ENCODE measurements around the gene PRPS2.

GRCh38 chrX:12741416-12741815 is 49.8 kb upstream of the PRPS2 start:
- TF ChIP-seq, protein P1, sequence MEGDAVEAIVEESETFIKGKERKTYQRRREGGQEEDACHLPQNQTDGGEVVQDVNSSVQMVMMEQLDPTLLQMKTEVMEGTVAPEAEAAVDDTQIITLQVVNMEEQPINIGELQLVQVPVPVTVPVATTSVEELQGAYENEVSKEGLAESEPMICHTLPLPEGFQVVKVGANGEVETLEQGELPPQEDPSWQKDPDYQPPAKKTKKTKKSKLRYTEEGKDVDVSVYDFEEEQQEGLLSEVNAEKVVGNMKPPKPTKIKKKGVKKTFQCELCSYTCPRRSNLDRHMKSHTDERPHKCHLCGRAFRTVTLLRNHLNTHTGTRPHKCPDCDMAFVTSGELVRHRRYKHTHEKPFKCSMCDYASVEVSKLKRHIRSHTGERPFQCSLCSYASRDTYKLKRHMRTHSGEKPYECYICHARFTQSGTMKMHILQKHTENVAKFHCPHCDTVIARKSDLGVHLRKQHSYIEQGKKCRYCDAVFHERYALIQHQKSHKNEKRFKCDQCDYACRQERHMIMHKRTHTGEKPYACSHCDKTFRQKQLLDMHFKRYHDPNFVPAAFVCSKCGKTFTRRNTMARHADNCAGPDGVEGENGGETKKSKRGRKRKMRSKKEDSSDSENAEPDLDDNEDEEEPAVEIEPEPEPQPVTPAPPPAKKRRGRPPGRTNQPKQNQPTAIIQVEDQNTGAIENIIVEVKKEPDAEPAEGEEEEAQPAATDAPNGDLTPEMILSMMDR (optimal IDR thresholded peaks at IDR 0.05 in 1 of 3, IDR thresholded peaks at IDR 0.05 in 1 of 3, conservative IDR thresholded peaks at IDR 0.05 in 1 of 3; ENCODE audit: extremely low read depth in 1 of 3, insufficient read depth in 2 of 3, low read length in 3 of 3) = no peak
- no peak for TF ChIP-seq EZH2 (IDR thresholded peaks at IDR 0.05; ENCODE audit: low read length)
